ENCODE results near the gene RPL39L.
"Not testable (repeated sequence)": the region's sequence is repeated elsewhere in the genome, so short reads cannot be mapped to it uniquely, and the experiment has no call there.

RPL39L gene

GRCh38 chr3:187139126-187139894 is at the start of gene RPL39L:
TSS of gene RPL39L (minus strand) at chr3:187139496. CDS start at chr3:187121300, 18,196 bp downstream.
- peak; percentile 93 to 94 for DNase-seq

GRCh38 chr3:187188931-187189330 is 49.6 kb upstream of the RPL39L start:
- DNase-seq, result no peak

DNA sequence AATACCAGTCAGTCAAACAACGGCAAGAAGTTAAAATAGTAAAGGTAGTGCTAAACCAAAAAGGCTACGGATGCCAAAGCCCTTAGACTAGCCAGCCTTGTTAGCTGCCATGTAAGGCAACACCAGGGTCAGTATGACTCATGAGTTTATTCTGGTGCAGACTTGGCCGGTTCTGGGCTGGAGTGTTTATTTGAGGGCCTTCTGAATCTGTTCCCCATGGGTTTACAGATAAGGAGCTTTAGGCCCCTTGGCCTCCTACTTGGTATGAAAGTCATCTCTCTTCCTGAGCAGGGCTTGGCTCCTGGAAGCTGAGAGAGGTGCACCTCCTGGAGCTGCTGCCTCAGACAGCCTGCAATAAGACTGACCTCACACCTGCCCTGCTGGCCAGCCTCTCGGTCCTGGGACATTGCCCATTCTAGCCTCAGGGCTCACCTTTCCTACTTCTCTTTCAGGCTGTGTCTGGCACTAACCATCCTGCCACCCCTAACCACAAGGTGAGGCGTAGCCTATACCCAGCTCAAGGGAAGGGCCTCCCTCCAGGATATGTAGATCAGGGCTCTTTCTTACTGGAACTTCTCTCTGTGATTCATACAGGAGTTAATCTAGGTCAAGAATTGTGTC is 47.6 kb upstream of the RPL39L start:
- no peak for DNase-seq

GRCh38 chr3:187186375-187186774 is 47.1 kb upstream of the RPL39L start:
- no peak for DNase-seq

DNA sequence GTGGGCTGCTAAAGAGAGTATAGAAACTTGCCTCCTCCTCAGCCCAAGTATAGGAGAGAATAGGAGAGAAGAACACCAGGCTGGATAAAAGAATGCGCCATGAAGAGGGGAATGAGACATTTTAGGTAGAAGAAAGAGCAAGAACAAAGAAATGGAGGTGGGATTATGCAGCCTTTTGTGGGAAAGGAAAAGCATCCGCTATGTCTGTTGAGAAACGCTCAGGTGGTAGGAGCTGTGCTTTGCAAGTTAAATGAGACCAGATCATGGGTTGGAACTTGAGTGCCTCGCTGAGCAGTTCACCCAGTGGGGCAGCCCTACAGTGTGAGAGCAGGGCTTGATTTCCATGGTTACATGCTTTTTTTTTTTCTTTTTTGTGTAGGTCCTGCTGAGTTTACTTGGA is 46.5 kb upstream of the RPL39L start:
- no peak for DNase-seq

DNA sequence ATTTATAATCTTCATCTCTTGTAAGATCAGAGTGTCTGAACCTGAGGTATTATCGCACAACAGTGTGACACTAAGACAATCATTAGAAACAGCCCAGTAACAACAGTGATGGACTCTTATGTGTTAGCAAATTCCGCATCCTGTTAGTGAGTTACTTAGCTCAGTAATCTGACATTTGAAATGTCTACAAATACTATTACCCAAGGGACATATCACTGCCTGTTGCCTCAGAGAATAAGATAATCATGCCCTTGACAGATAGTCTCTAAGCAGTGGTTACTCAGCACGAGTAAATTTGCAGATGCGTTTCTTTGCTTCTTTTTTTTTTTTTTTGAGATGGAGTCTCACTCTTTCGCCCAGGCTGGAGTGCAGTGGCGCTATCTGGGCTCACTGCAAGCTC is 44.6 kb upstream of the RPL39L start:
- DNase-seq, result no peak

DNA sequence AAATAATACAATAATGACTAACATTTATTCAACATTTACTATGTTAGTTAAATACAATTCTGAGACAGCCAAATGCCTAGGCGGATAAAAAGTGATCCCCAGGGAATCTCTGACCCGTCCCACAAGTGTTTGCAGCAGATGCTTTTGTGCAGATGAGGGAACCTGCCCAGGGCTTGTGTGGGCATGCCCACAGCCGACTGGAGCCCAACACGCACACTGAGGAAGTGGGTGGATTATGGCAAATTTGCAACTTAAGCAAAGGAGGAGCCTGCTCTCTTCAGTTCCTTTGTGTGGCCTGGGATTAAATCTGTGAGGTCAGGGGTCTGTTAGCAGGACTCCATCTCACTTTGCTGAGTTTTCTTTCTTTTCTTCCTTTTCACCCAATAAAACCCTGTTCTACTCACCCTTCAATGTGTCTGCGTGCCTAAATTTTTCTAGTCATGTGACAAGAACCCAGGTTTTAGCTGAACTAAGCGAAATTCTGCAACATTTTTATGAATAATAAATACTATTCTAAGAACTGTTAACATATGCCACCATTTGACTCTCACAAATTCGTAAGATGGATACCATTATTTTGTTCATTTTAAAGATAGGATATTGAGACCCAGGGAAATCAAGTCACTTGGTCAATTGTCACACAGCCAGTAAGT is 44.0 kb upstream of the RPL39L start:
- no peak for DNase-seq

GRCh38 chr3:187181454-187182170 is 42.3 kb upstream of the RPL39L start:
- no peak for DNase-seq

- DNase-seq, result no peak
Measured at GRCh38 chr3:187172929-187173328, 33.6 kb upstream of the RPL39L start.

DNA sequence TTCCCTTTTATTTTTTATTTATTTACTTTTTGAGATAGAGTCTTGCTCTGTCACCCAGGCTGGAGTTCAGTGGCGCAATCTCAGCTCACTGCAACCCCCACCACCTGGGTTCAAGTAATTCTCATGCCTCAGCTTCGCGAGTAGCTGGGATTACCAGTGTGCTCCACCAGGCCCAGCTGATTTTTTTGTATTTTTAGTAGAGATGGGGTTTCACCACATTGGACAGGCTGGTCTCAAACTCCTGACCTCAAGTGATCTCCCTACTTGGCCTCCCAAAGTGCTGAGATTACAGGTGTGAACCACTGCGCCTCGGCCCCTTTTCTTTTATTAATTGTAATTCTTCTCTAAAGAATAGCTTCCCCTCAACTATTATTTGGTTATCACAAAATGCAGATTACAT is 31.6 kb upstream of the RPL39L start:
- DNase-seq, result not testable (repeated sequence)

GRCh38 chr3:187169231-187169960 is 30.1 kb upstream of the RPL39L start:
- no peak for DNase-seq

DNA sequence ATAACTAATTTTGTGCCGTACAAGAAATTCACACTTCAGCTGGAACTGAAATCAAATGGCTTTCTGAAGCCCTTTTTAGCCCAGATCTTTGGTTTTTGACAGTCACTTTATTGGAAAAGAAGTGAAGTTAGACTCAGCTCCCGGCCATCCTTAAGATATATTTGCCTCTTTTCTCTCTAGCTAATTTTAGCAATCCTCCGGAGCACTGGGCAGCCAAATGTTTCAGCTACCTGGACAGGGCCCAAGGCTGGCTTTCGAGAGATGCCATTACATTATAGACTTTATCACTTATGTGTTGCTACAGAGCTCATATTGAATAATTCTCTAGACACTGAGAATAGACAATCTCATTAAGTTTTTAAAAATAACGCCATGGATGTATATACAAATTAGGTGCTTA is 28.5 kb upstream of the RPL39L start:
- no peak for DNase-seq

- DNase-seq, result no peak
Measured at GRCh38 chr3:187166750-187167149, 27.5 kb upstream of the RPL39L start.

GRCh38 chr3:187165144-187165543 is 25.8 kb upstream of the RPL39L start:
- peak; percentile 25 to 77 for DNase-seq

DNA sequence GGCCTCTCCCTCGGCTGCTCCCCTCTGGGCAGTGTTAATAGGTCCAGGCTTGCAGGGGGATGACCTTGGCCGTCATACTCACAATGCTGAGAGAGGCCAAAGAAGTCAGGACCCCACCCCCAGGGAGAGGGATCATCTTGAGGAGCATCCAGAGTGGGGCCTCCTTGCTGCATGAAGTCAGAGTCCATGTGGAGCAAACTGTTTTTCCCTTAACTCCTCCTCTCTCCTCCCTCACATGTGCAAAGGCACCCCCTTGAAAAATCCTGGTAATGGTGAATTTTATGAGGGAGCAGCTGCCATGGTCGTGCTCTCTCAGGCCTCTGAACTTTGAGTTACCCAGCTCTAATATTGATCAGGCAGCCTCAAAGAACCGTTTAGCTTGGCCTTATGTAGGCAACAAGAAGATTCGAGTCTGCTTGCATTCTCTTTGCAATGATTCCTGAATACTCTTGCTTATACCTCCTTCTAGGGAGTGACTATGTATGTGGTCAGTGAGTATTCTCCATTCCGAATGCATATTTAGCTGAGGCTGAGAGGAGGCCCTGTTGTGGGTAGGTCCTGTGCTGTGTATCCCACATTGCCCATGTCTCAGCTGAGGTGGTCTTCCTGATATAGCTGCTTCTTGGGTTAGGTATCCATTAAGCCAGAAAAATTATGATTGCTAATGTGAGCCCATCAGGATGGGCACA is 23.1 kb upstream of the RPL39L start:
- no peak for DNase-seq

GRCh38 chr3:187161556-187161955 is 22.3 kb upstream of the RPL39L start:
- DNase-seq, result no peak

DNA sequence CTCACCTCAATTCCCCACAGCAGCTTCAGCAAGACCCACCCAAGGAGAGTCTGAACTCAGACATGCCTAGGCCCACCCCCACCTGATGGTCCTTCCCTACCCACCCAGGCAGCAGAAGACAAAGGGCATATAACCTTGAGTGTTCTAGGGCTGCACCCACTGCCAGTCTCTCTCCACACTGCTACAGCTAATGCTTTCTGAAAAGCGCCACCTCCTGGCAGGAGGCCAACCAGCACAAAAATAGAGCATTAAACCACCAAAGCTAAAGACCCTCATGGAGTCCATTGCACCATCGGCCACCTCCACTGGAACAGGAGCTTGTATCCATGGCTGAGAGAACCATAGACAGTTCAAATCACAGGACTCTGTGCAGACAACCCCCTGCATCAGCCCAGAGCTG is 11.3 kb upstream of the RPL39L start:
- DNase-seq, result peak; percentile 62 to 73

GRCh38 chr3:187150186-187150585 is 10.9 kb upstream of the RPL39L start:
- DNase-seq, result no peak

DNA sequence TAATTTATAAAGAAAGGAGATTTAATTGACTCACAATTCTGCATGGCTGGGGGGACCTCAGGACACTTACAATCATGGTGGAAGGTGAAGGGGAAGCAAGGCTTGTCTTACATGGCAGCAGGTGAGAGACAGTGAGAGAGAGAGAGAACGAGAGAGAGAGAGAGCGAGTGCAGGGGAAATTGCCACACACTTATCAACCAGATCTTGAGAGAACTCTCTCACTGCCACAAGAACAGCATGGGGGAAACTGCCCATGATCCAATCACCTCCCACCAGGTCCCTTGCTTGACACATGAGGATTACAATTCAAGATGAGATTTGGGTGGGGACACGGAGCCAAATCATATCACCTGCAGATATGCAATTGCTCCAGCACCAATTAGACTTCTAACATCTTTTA is 7.1 kb upstream of the RPL39L start:
- DNase-seq, result no peak

- DNase-seq, result no peak
Measured at GRCh38 chr3:187145149-187145895, 6.0 kb upstream of the RPL39L start.

GRCh38 chr3:187139895-187140253 is 578 bp upstream of the RPL39L start:
- no peak for DNase-seq
